HCT116 (cell line): ENCODE measurements around the gene KRTCAP2. TPM values are rescaled to one million over a fixed set of nuclear protein-coding genes. Genes with fewer than 3 reads are reported as not detected.

Source experiments
- ATAC-seq: fragments of 200-7000 bp; cut with Tn5 transposase; 2 replicates; pipeline ENCODE4 v1.9.1; 2020; ENCODE audit warnings: mild to moderate bottlenecking, moderate library complexity
- BruUV-seq: library from RNA; stranded (reverse); fragments of 400-500 nt; replicated peaks from 2 replicates; lab custom pipeline; 2021; lab: Mats Ljungman, UMichigan
- CTCF ChIA-PET: fragments of 300-600 bp; sonication (Branson Sonifier 250); formaldehyde crosslinking; loops from one replicate; lab custom pipeline; 2021; ENCODE audit warnings: antibody characterized with exemption; lab: Charles Lee
- POLR2A ChIA-PET: fragments of 300-600, 350-600 bp; sonication (Branson Sonifier 250); formaldehyde crosslinking; loops from one replicate; lab custom pipeline; 2021; ENCODE audit warnings: antibody characterized with exemption; lab: Charles Lee
- RAD21 ChIA-PET, 2 experiments: fragments of 300-600 bp; sonication (Branson Sonifier 250); formaldehyde crosslinking; loops; one replicate each; lab custom pipeline; 2023; ENCODE audit warnings: low total read pairs in 2 of 2; ENCODE audit not compliant: uncharacterized antibody in 2 of 2, unreplicated experiment in 2 of 2, low non-redundant PET in 1 of 2; lab: Charles Lee
- DNase-seq: peaks from one replicate; pipeline ENCODE4 v3.0.0-alpha.2; 2010; ENCODE audit warnings: low read depth, low spot score
- H2AFZ ChIP-seq: fragments of 200-600 bp; shearing (Covaris generic), sonication (generic); 2 replicates; pipeline ENCODE4 v1.6.1; 2017; ENCODE audit warnings: low read depth, mixed run types, mixed read lengths, antibody characterized with exemption, low read length; ENCODE audit not compliant: poor library complexity, severe bottlenecking
- H3K27ac ChIP-seq: 2 replicates; pipeline ENCODE4 v1.5.1; 2012; ENCODE audit warnings: low read depth, low read length
- H3K27me3 ChIP-seq: fragments of 200-600 bp; sonication (generic); 2 replicates; pipeline ENCODE4 v1.6.1; 2016; ENCODE audit warnings: mixed run types, low read length, mixed read lengths; ENCODE audit not compliant: insufficient read depth
- H3K36me3 ChIP-seq, 2 experiments: fragments of 200-500 bp in 1 of 2; fragments of 200-600 bp in 1 of 2; sonication (Bioruptor generic) in 1 of 2; sonication (generic) in 1 of 2; 2 replicates each; pipeline versions ENCODE4 v1.5.1 to v1.6.1; 2014 to 2016; ENCODE audit warnings: low read length in 2 of 2, inconsistent platforms in 1 of 2, mixed read lengths in 1 of 2, mixed run types in 1 of 2; ENCODE audit not compliant: insufficient read depth in 2 of 2, control insufficient read depth in 1 of 2
- H3K4me1 ChIP-seq, 2 experiments: fragments of 200-600 bp in 1 of 2; sonication (generic) in 1 of 2; 2 replicates each; pipeline versions ENCODE4 v1.5.1 to v1.6.1; 2012 to 2017; ENCODE audit warnings: low read length in 2 of 2, inconsistent platforms in 1 of 2, mild to moderate bottlenecking in 1 of 2, mixed read lengths in 1 of 2, mixed run types in 1 of 2, moderate library complexity in 1 of 2; ENCODE audit not compliant: insufficient read depth in 2 of 2, control insufficient read depth in 1 of 2
- H3K4me2 ChIP-seq: fragments of 200-600 bp; sonication (generic); 2 replicates; pipeline ENCODE4 v1.6.1; 2017; ENCODE audit warnings: mixed run types, low read length, mixed read lengths
- H3K4me3 ChIP-seq, 2 experiments: fragments of 200-600 bp in 1 of 2; sonication (generic) in 1 of 2; replicated peaks in 1 of 2; 2 replicates each; pipeline ENCODE4 v1.5.1; 2011 to 2016; ENCODE audit warnings: low read length in 2 of 2, control low read depth in 1 of 2, low read depth in 1 of 2, mild to moderate bottlenecking in 1 of 2, mixed read lengths in 1 of 2, mixed run types in 1 of 2
- H3K79me2 ChIP-seq: fragments of 200-600 bp; sonication (generic); 2 replicates; pipeline ENCODE4 v1.6.1; 2017; ENCODE audit warnings: mild to moderate bottlenecking, mixed run types, low read length, moderate library complexity, mixed read lengths; ENCODE audit not compliant: insufficient read depth
- H3K9ac ChIP-seq: fragments of 200-600 bp; sonication (generic); 2 replicates; pipeline ENCODE4 v1.6.1; 2016; ENCODE audit warnings: low read length, mixed read lengths
- H3K9me2 ChIP-seq: fragments of 200-600 bp; sonication (generic), shearing (Covaris generic); 2 replicates; pipeline ENCODE4 v1.6.1; 2017; ENCODE audit warnings: mixed run types, mild to moderate bottlenecking, moderate library complexity; ENCODE audit not compliant: insufficient read depth
- H3K9me3 ChIP-seq, 2 experiments: fragments of 200-500 bp in 1 of 2; fragments of 200-600 bp in 1 of 2; sonication (Bioruptor generic) in 1 of 2; sonication (generic) in 1 of 2; 2 replicates each; pipeline ENCODE4 v1.6.1; 2014 to 2017; ENCODE audit warnings: low read length in 2 of 2, mixed read lengths in 2 of 2, inconsistent platforms in 1 of 2, low read depth in 1 of 2, mild to moderate bottlenecking in 1 of 2, mixed run types in 1 of 2, moderate library complexity in 1 of 2; ENCODE audit not compliant: control insufficient read depth in 1 of 2, insufficient read depth in 1 of 2
- H4K20me1 ChIP-seq: fragments of 200-600 bp; sonication (generic), shearing (Covaris generic); 2 replicates; pipeline ENCODE4 v1.6.1; 2017; ENCODE audit warnings: mixed run types, mild to moderate bottlenecking, moderate library complexity; ENCODE audit not compliant: insufficient read depth
- ATF3 ChIP-seq: IDR thresholded peaks from 2 replicates; pipeline ENCODE4 v1.6.1; 2012
- CEBPB ChIP-seq: IDR thresholded peaks from 2 replicates; pipeline ENCODE4 v1.6.1; 2012; ENCODE audit warnings: low read depth
- CTCF ChIP-seq, 3 experiments: fragments of 200-600 bp in 1 of 3; sonication (generic) in 1 of 3; IDR thresholded peaks in 2 of 3; conservative IDR thresholded peaks in 1 of 3; 2 replicates each; pipeline ENCODE4 v1.5.1; 2012 to 2017; ENCODE audit warnings: low read depth in 2 of 3, low read length in 2 of 3, antibody characterized with exemption in 1 of 3, borderline replicate concordance in 1 of 3, control low read depth in 1 of 3, mild to moderate bottlenecking in 1 of 3, mixed read lengths in 1 of 3, mixed run types in 1 of 3, moderate library complexity in 1 of 3; ENCODE audit not compliant: insufficient read depth in 1 of 3
- EGR1 ChIP-seq: IDR thresholded peaks from 2 replicates; pipeline ENCODE4 v1.6.1; 2012; ENCODE audit warnings: low read depth
- EZH2 ChIP-seq: fragments of 200-600 bp; sonication (generic); IDR thresholded peaks from 2 replicates; pipeline ENCODE4 v1.6.1; 2017; ENCODE audit warnings: antibody characterized with exemption, mixed run types
- FOSL1 ChIP-seq: IDR thresholded peaks from 2 replicates; pipeline ENCODE4 v1.6.1; 2012; ENCODE audit warnings: low read depth
- JUND ChIP-seq: IDR thresholded peaks from 2 replicates; pipeline ENCODE4 v1.6.1; 2012
- MAX ChIP-seq: IDR thresholded peaks from 2 replicates; pipeline ENCODE4 v1.6.1; 2012
- POLR2AphosphoS5 ChIP-seq: IDR thresholded peaks from 2 replicates; pipeline ENCODE4 v1.6.1; 2011; ENCODE audit warnings: mild to moderate bottlenecking, low read depth, low read length, moderate library complexity
- RAD21 ChIP-seq: IDR thresholded peaks from 2 replicates; pipeline ENCODE4 v1.6.1; 2012; ENCODE audit warnings: low read depth, mild to moderate bottlenecking
- REST ChIP-seq: IDR thresholded peaks from 2 replicates; pipeline ENCODE4 v1.6.1; 2012; ENCODE audit warnings: low read depth
- SRF ChIP-seq: IDR thresholded peaks from 2 replicates; pipeline ENCODE4 v1.6.1; 2012; ENCODE audit warnings: low read depth
- YY1 ChIP-seq: IDR thresholded peaks from 2 replicates; pipeline ENCODE4 v1.6.1; 2011; ENCODE audit warnings: low read length, low read depth, moderate library complexity, mild to moderate bottlenecking; ENCODE audit not compliant: insufficient replicate concordance; ENCODE audit errors: extremely low read depth
- ZBTB33 ChIP-seq: IDR thresholded peaks from 2 replicates; pipeline ENCODE4 v1.6.1; 2011; ENCODE audit warnings: mild to moderate bottlenecking, low read length, moderate library complexity; ENCODE audit not compliant: insufficient replicate concordance; ENCODE audit errors: extremely low read depth
- intact Hi-C: fragments of 100-400 bp; cut with micrococcal nuclease; formaldehyde crosslinking; loops from 2 replicates; pipeline ENCODE4 v1.10.0; 2022
- total RNA-seq: library from RNA; stranded (reverse); gene quantifications from one replicate; pipeline ENCODE4 v1.2.1, GENCODE V29; 2021; ENCODE audit not compliant: unreplicated experiment

KRTCAP2 gene
- total RNA-seq, 1 experiment from 2014 or later = 143 TPM

GRCh38 chr1:155184835-155185782 lies 12.0 kb upstream of the KRTCAP2 start:
- BruUV-seq = no TSS peak
- Histone ChIP-seq H3K9me2 (no peaks in the 10 kb centered on the region), H3K9ac (no peak overlapping the region), H3K79me2 (no peaks in the 10 kb centered on the region), H2AFZ (no peak overlapping the region), H4K20me1 (no peaks in the 10 kb centered on the region), H3K9me3 (no peaks in the 10 kb centered on the region), H3K36me3 (no peaks in the 10 kb centered on the region), H3K27ac (no peak overlapping the region), H3K27me3 (no peaks in the 10 kb centered on the region), H3K4me3 (no peak overlapping the region), H3K4me2 (no peak overlapping the region), H3K4me1 (no peaks in the 10 kb centered on the region; a peak in 2 of 4 replicates)
- POLR2A ChIA-PET = interaction anchor here (2.6 kb wide), 1 partner anchor 9 kb away, joined by 11 read pairs; no protein-coding TSS in a partner anchor
- TF ChIP-seq EGR1 = no peak
- no peak for TF ChIP-seq FOSL1
- no peak for TF ChIP-seq EZH2
- TF ChIP-seq REST = no peak
- TF ChIP-seq CTCF (IDR thresholded peaks at IDR 0.05 in 2 of 3, conservative IDR thresholded peaks at IDR 0.05 in 1 of 3; ENCODE audit: borderline replicate concordance in 1 of 3, insufficient read depth in 1 of 3, low read depth in 2 of 3, low read length in 2 of 3) = no peak
- TF ChIP-seq POLR2AphosphoS5 = no peak
- TF ChIP-seq RAD21 = no peak
- no peak for TF ChIP-seq ATF3
- no peak for TF ChIP-seq ZBTB33
- TF ChIP-seq JUND = no peak
- no peak for TF ChIP-seq YY1
- no peak for TF ChIP-seq MAX
- no peak for TF ChIP-seq CEBPB
- no peak for TF ChIP-seq SRF
- intact Hi-C loops = no loop called here
- CTCF ChIA-PET = interaction anchor here (2.4 kb wide), 1 partner anchor 12 kb away, joined by 9 read pairs; the partner anchor contains the start of gene KRTCAP2
- ATAC-seq (peak; percentile 21; the same call in 1 of the 2 replicates), DNase-seq (no peak)
- RAD21 ChIA-PET = no interaction called here
